Aorta (tissue), 5 donors: ENCODE measurements around the gene ERP44. TPM values are rescaled to one million over a fixed set of nuclear protein-coding genes. Genes with fewer than 3 reads are reported as not detected.

ENCODE experiments used
- ATAC-seq: fragments of 200-7000 bp; cut with Tn5 transposase; one replicate; pipeline ENCODE4 v1.9.1; 2022; ENCODE audit warnings: moderate library complexity; ENCODE audit not compliant: low FRiP score
- DNase-seq, 2 donors: peaks; one replicate each; pipeline ENCODE4 v3.0.0-alpha.2; 2020
- H3K27ac ChIP-seq, 2 donors: one replicate each; pipeline ENCODE4 v1.5.1; 2013; ENCODE audit warnings: low read length in 2 of 2, mild to moderate bottlenecking in 2 of 2, moderate library complexity in 2 of 2, control low read depth in 1 of 2, inconsistent platforms in 1 of 2, low read depth in 1 of 2
- H3K27me3 ChIP-seq, 2 donors: one replicate each; pipeline ENCODE4 v1.6.1; 2013; ENCODE audit warnings: control low read depth in 1 of 2, low read length in 1 of 2, mild to moderate bottlenecking in 1 of 2, moderate library complexity in 1 of 2; ENCODE audit not compliant: insufficient read depth in 2 of 2, control insufficient read depth in 1 of 2
- H3K36me3 ChIP-seq, 2 donors: one replicate each; pipeline ENCODE4 v1.6.1; 2013; ENCODE audit warnings: control low read depth in 1 of 2, low read length in 1 of 2, mild to moderate bottlenecking in 1 of 2; ENCODE audit not compliant: insufficient read depth in 2 of 2, control insufficient read depth in 1 of 2
- H3K4me1 ChIP-seq, 2 donors: one replicate each; pipeline ENCODE4 v1.6.1; 2013; ENCODE audit warnings: low read length in 2 of 2, control low read depth in 1 of 2, mild to moderate bottlenecking in 1 of 2, moderate library complexity in 1 of 2; ENCODE audit not compliant: insufficient read depth in 2 of 2, control insufficient read depth in 1 of 2
- H3K4me3 ChIP-seq, 2 donors: one replicate each; pipeline ENCODE4 v1.5.1; 2013; ENCODE audit warnings: low read length in 2 of 2, control low read depth in 1 of 2, mild to moderate bottlenecking in 1 of 2
- H3K9me3 ChIP-seq: one replicate; pipeline ENCODE4 v1.6.1; 2013; ENCODE audit warnings: mild to moderate bottlenecking, low read length; ENCODE audit not compliant: control insufficient read depth
- WGBS, 2 donors: extraction: QIAGEN DNeasy Blood & Tissue Kit; methylation state at CpG; one replicate each; pipeline ENCODE4 v1.1.7; 2013; 5-methylcytosine and 5-hydroxymethylcytosine counted together
- intact Hi-C, 2 donors: fragments of 100-400 bp; cut with DNase I; formaldehyde crosslinking; loops; one replicate each; pipeline versions ENCODE4 v1.14.2 to v1.15.0; 2022
- polyA plus RNA-seq, 2 donors: library from polyadenylated mRNA; stranded (reverse); fragments of 200-250 nt; gene quantifications; one replicate each; pipeline ENCODE4 v1.2.3, GENCODE V29; 2013
- total RNA-seq, 2 donors: library from RNA; stranded (reverse); fragmentation: NEBNext Ultra II Directional; extraction: Animal tissue kit (Norgen Biotek cat#: 25700); gene quantifications; one replicate each; pipeline ENCODE4 v1.2.1, GENCODE V29; 2021
- donor health status: healthy with polysubstance abuse.
- donor health status: Bipolar disorder and iron deficiency.
- donor health status: DM: no; HTN: no; CAD: no.
- donor health status: DM: no; HTN: no; CAD: no.
- donor health status: DM: yes; HTN: yes; CAD: no.

ERP44 gene
- total and polyA plus RNA-seq, 4 donors = 10.5 to 19.1 (median 16.8) TPM

GRCh38 chr9:99948896-99949295 lies 149.9 kb downstream of the ERP44 start:
- H3K36me3 ChIP-seq = peaks cover 0 to 3% of the 10 kb centered on the region in 2 donors
- intact Hi-C loops = no loop called here
- H3K4me3 ChIP-seq = no peak overlapping the region
- H3K4me1 ChIP-seq = no peaks in the 10 kb centered on the region
- H3K9me3 ChIP-seq = no peaks in the 10 kb centered on the region
- H3K27me3 ChIP-seq = no peaks in the 10 kb centered on the region
- ATAC-seq (no peak), DNase-seq (no peak)
- no peak overlapping the region for H3K27ac ChIP-seq

DNA sequence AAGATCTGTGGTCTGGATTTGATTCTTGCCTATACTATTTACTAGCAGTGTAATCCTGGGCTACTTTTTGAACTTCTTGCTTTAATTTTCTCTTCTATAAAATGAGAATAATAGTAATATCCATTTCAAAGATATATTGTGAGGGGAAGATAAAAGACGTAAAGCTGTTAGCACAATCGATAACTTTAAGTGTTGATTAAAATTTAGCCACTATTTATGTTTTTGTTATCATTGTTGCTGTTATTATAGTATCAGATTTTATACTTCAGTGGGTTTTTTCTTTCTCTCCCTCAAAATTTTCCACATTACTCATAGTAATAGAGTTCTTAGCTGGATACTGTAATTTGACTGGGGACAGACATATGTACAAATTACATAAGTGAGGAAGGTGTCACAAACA lies 150.3 kb downstream of the ERP44 start:
- Histone ChIP-seq H3K36me3 (peaks cover 0 to 3% of the 10 kb centered on the region in 2 donors), H3K27me3 (no peaks in the 10 kb centered on the region), H3K9me3 (no peaks in the 10 kb centered on the region), H3K27ac (no peak overlapping the region), H3K4me3 (no peak overlapping the region), H3K4me1 (no peaks in the 10 kb centered on the region)
- ATAC-seq (no peak), DNase-seq (no peak)
- WGBS, 2 donors = 94 to 96% methylated on average over 2 of the region's 2 CpGs
- intact Hi-C loops = no loop called here

GRCh38 chr9:99947395-99947794 lies 151.4 kb downstream of the ERP44 start:
- no peak overlapping the region for H3K4me3 ChIP-seq
- DNase-seq (no peak), ATAC-seq (no peak)
- peaks cover 0 to 3% of the 10 kb centered on the region in 2 donors for H3K36me3 ChIP-seq
- WGBS, 2 donors = 57 to 67% methylated on average over 3 of the region's 3 CpGs
- intact Hi-C loops = no loop called here
- H3K27me3 ChIP-seq = no peaks in the 10 kb centered on the region
- H3K4me1 ChIP-seq = no peaks in the 10 kb centered on the region
- no peak overlapping the region for H3K27ac ChIP-seq
- no peaks in the 10 kb centered on the region for H3K9me3 ChIP-seq

DNA sequence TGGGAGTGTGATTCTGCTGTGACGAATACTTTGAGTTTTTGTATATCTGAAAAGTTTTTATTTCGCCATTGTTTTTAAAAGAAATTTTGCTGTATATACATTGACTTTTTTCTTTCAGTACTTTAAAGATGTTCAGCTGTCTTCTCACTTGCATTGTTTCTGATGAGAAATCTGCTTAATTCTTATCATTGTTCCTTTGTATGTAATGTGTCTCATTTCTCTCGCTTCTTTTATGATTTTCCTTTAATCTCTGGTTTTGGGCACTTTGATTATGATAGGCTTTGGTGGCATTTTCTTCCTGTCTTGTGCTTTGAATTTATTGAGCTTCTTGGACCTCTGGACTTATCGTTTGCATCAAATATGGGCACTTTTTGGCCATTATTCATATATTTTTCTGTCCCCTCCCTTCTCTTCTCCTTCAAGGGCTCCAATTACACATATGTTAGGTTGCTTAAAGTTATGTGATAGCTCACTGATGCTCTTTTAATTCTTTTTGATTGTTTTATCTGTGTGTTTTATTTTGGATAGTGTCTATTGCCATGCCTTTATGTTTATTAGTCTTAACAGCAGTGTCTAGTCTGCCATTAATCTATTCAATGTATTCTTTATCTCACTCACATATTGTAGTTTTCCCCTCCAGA lies 161.7 kb downstream of the ERP44 start:
- WGBS, 2 donors = 97 to 99% methylated on average over 4 of the region's 4 CpGs
- Histone ChIP-seq H3K27ac (no peak overlapping the region), H3K9me3 (peaks cover 2% of the 10 kb centered on the region), H3K4me1 (no peaks in the 10 kb centered on the region), H3K27me3 (no peaks in the 10 kb centered on the region), H3K4me3 (no peak overlapping the region), H3K36me3 (no peaks in the 10 kb centered on the region)
- ATAC-seq (no peak), DNase-seq (no peak)
- intact Hi-C loops = no loop called here

DNA sequence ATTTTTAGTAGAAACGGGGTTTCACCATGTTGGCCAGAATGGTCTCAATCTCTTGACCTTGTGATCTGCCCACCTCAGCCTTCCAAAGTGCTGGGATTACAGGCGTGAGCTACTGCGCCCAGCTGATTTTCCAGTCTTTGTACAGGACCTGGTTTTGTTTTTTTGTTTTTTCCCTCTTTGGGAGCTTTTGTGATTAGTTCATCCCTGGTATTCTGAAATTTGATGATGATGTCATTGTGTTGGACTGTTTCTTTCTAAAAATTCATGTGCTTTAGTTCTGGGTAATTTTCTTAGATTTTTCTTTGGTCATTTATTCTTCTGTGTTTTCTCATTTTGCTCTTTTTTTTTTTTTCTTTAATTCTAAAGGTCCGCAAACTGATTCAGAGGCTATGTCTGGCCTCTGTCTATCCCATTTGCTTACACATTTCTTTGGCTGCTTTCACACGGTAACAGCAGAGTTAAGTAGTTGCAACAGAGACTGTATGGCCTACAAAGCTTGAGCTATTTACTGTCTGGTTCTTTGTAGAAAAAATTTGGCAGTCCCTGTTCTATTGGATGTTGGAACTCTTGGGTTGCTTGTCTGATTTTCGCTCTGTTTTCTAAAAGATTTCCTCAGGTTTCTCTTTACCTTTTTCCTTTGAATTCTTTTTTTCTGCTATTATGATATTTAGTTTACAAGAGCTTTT lies 167.5 kb downstream of the ERP44 start:
- ATAC-seq (no peak), DNase-seq (no peak)
- no peaks in the 10 kb centered on the region for H3K9me3 ChIP-seq
- 89 to 92% methylated on average over 6 of the region's 6 CpGs for WGBS, 2 donors
- H3K27me3 ChIP-seq = no peaks in the 10 kb centered on the region
- intact Hi-C loops = no loop called here
- H3K27ac ChIP-seq = no peak overlapping the region
- no peaks in the 10 kb centered on the region for H3K4me1 ChIP-seq
- H3K4me3 ChIP-seq = no peak overlapping the region
- H3K36me3 ChIP-seq = peaks cover 0 to 3% of the 10 kb centered on the region in 2 donors

GRCh38 chr9:99929652-99930051 lies 169.1 kb downstream of the ERP44 start:
- Histone ChIP-seq H3K27me3 (no peaks in the 10 kb centered on the region), H3K4me1 (no peaks in the 10 kb centered on the region), H3K36me3 (peaks cover 0 to 3% of the 10 kb centered on the region in 2 donors), H3K9me3 (no peaks in the 10 kb centered on the region), H3K27ac (no peak overlapping the region), H3K4me3 (no peak overlapping the region)
- WGBS, 2 donors = 95 to 97% methylated on average over 2 of the region's 2 CpGs
- DNase-seq (no peak), ATAC-seq (no peak)
- intact Hi-C loops = no loop called here

Other genes with a start within 250 kb of the ERP44 start
- gene STX17, start 192.3 kb downstream of the ERP44 start, total RNA-seq = 10 to 100 TPM; 34.1 to 47.5 TPM
- 1 to 10 TPM; 9.8 to 10.0 TPM for gene STX17, start 192.3 kb downstream of the ERP44 start, polyA plus RNA-seq
- 10 to 100 TPM; 19.6 to 33.3 TPM for gene INVS, start 243 bp upstream of the ERP44 start, total RNA-seq
- 1 to 10 TPM; 4.1 to 6.7 TPM for gene INVS, start 243 bp upstream of the ERP44 start, polyA plus RNA-seq